Inferior parietal cortex (tissue), 1 donor: ENCODE data around the gene ARFRP1.

Experiments used
- DNase-seq: peaks from one replicate; pipeline ENCODE4 v3.0.0-alpha.2; 2016; ENCODE audit errors: extremely low spot score

ARFRP1 gene

GRCh38 chr20:63743210-63743970, 35.6 kb upstream of the ARFRP1 start:
- no peak for DNase-seq

- no peak for DNase-seq
Measured at GRCh38 chr20:63742381-63743024, 34.7 kb upstream of the ARFRP1 start.

GRCh38 chr20:63741676-63742380, 34.1 kb upstream of the ARFRP1 start:
- DNase-seq = no peak

- DNase-seq = no peak
Measured at GRCh38 chr20:63741354-63741675, 33.5 kb upstream of the ARFRP1 start.

GRCh38 chr20:63740627-63741353, 33.0 kb upstream of the ARFRP1 start:
- DNase-seq = peak; percentile 51

GRCh38 chr20:63740070-63740626, 32.4 kb upstream of the ARFRP1 start:
- DNase-seq = no peak

GRCh38 chr20:63739130-63740069, 31.6 kb upstream of the ARFRP1 start, which contains the start of gene SLC2A4RG:
SLC2A4RG (plus strand) TSS chr20:63739776; CDS start chr20:63739913, 137 bp downstream.
- peak; percentile 69 for DNase-seq

- DNase-seq = no peak
Measured at GRCh38 chr20:63738687-63739129, 30.9 kb upstream of the ARFRP1 start.

GRCh38 chr20:63737945-63738686, 30.3 kb upstream of the ARFRP1 start:
- DNase-seq = no peak

- DNase-seq = no peak
Measured at GRCh38 chr20:63737695-63737944, 29.8 kb upstream of the ARFRP1 start.

- no peak for DNase-seq
Measured at GRCh38 chr20:63736893-63737694, 29.3 kb upstream of the ARFRP1 start.

GRCh38 chr20:63735859-63736718, 28.3 kb upstream of the ARFRP1 start, which contains the start of gene LIME1:
LIME1 (plus strand) TSS chr20:63736664; CDS start chr20:63737550, 886 bp downstream.
- no peak for DNase-seq

- DNase-seq = no peak
Measured at GRCh38 chr20:63734946-63735858, 27.4 kb upstream of the ARFRP1 start.

GRCh38 chr20:63734111-63734945, 26.6 kb upstream of the ARFRP1 start:
- no peak for DNase-seq

GRCh38 chr20:63733579-63734081, 25.9 kb upstream of the ARFRP1 start:
- DNase-seq = no peak

- DNase-seq = no peak
Measured at GRCh38 chr20:63733117-63733516, 25.3 kb upstream of the ARFRP1 start.
